Measurements from ENCODE around the gene DGKB.
"Not testable (repeated sequence)": the region's sequence is repeated elsewhere in the genome, so short reads cannot be mapped to it uniquely, and the experiment has no call there.

The DGKB gene

GRCh38 chr7:14375998-14376397 lies 526.6 kb downstream of the DGKB start:
- no peak for DNase-seq

- DNase-seq, result no peak
Measured at GRCh38 chr7:14374336-14374735, 528.2 kb downstream of the DGKB start.

GRCh38 chr7:14368285-14368684 lies 534.3 kb downstream of the DGKB start:
- peak; percentile 16 for DNase-seq

- DNase-seq, result no peak
Measured at GRCh38 chr7:14351167-14351566, 551.4 kb downstream of the DGKB start.

- DNase-seq, result no peak
Measured at GRCh38 chr7:14341200-14341775, 561.3 kb downstream of the DGKB start.

GRCh38 chr7:14340393-14341074 lies 562.0 kb downstream of the DGKB start:
- DNase-seq, result no peak

GRCh38 chr7:14339861-14340260 lies 562.7 kb downstream of the DGKB start:
- no peak for DNase-seq

GRCh38 chr7:14336256-14336655 lies 566.3 kb downstream of the DGKB start:
- no peak for DNase-seq

GRCh38 chr7:14332155-14332554 lies 570.4 kb downstream of the DGKB start:
- DNase-seq, result peak; percentile 96

GRCh38 chr7:14324767-14325166 lies 577.8 kb downstream of the DGKB start:
- no peak for DNase-seq

- no peak for DNase-seq
Measured at GRCh38 chr7:14322724-14323123, 579.8 kb downstream of the DGKB start.

GRCh38 chr7:14321947-14322346 lies 580.6 kb downstream of the DGKB start:
- DNase-seq, result no peak

- no peak for DNase-seq
Measured at GRCh38 chr7:14309432-14309831, 593.1 kb downstream of the DGKB start.

- no peak for DNase-seq
Measured at GRCh38 chr7:14305233-14305866, 597.2 kb downstream of the DGKB start.

- no peak for DNase-seq
Measured at GRCh38 chr7:14303536-14303935, 599.0 kb downstream of the DGKB start.

GRCh38 chr7:14294637-14295036 lies 607.9 kb downstream of the DGKB start:
- DNase-seq, result no peak

- no peak for DNase-seq
Measured at GRCh38 chr7:14293434-14293833, 609.1 kb downstream of the DGKB start.

GRCh38 chr7:14292737-14293136 lies 609.8 kb downstream of the DGKB start:
- DNase-seq, result peak; percentile 10

GRCh38 chr7:14289957-14290356 lies 612.6 kb downstream of the DGKB start:
- DNase-seq, result no peak

GRCh38 chr7:14288701-14289100 lies 613.9 kb downstream of the DGKB start:
- no peak for DNase-seq

- no peak for DNase-seq
Measured at GRCh38 chr7:14287398-14287797, 615.2 kb downstream of the DGKB start.

- peak; percentile 26 for DNase-seq
Measured at GRCh38 chr7:14286036-14286435, 616.5 kb downstream of the DGKB start.

- DNase-seq, result not testable (repeated sequence)
Measured at GRCh38 chr7:14279065-14279871, 623.3 kb downstream of the DGKB start.

- DNase-seq, result no peak
Measured at GRCh38 chr7:14275356-14275755, 627.2 kb downstream of the DGKB start.
